Left hindlimb (tissue), 1 donor: ENCODE measurements around the gene ADCY10.
A peak's percentile ranks its signal among the peaks of the same experiment; 100 is the strongest.
"Not testable (repeated sequence)": the region's sequence is repeated elsewhere in the genome, so short reads cannot be mapped to it uniquely, and the experiment has no call there.

Experiments used
- DNase-seq: peaks from one replicate; pipeline ENCODE4 v3.0.0-alpha.2; 2018

ADCY10 gene, protein sequence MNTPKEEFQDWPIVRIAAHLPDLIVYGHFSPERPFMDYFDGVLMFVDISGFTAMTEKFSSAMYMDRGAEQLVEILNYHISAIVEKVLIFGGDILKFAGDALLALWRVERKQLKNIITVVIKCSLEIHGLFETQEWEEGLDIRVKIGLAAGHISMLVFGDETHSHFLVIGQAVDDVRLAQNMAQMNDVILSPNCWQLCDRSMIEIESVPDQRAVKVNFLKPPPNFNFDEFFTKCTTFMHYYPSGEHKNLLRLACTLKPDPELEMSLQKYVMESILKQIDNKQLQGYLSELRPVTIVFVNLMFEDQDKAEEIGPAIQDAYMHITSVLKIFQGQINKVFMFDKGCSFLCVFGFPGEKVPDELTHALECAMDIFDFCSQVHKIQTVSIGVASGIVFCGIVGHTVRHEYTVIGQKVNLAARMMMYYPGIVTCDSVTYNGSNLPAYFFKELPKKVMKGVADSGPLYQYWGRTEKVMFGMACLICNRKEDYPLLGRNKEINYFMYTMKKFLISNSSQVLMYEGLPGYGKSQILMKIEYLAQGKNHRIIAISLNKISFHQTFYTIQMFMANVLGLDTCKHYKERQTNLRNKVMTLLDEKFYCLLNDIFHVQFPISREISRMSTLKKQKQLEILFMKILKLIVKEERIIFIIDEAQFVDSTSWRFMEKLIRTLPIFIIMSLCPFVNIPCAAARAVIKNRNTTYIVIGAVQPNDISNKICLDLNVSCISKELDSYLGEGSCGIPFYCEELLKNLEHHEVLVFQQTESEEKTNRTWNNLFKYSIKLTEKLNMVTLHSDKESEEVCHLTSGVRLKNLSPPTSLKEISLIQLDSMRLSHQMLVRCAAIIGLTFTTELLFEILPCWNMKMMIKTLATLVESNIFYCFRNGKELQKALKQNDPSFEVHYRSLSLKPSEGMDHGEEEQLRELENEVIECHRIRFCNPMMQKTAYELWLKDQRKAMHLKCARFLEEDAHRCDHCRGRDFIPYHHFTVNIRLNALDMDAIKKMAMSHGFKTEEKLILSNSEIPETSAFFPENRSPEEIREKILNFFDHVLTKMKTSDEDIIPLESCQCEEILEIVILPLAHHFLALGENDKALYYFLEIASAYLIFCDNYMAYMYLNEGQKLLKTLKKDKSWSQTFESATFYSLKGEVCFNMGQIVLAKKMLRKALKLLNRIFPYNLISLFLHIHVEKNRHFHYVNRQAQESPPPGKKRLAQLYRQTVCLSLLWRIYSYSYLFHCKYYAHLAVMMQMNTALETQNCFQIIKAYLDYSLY (N-terminal part only)

DNA sequence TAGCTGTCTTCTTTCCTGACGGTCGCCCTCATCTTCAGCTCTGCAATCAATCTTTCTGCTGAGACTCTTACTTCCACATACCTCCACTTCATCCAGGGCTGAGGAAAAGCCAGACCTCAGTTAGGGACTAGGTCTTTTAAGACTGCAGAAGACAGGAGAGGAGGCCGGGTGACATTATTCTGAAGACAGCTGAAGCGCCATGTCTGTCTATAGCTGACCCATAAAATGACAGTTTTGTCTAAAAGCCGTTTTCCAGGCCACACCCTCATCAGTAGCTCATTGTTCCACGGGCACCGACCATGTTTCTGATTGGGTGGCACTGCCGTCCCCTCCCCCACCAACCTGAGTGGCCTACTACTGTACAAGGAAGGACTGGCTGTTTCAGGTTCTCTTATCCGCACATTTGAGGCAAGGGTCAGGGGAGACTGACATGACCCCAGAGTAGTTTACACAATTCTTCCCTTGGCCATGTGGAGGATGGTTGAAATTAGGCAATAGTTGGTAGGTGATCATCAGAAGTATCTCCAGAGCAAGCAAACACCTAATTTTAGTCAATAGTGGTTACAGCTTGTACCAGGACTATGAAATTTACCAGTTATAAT, at the start of gene ADCY10:
ADCY10 (minus strand) TSS at position 240 of the 602 bp plus-strand sequence. CDS start 8,994 bp downstream, outside the sequence.
- no peak for DNase-seq

DNA sequence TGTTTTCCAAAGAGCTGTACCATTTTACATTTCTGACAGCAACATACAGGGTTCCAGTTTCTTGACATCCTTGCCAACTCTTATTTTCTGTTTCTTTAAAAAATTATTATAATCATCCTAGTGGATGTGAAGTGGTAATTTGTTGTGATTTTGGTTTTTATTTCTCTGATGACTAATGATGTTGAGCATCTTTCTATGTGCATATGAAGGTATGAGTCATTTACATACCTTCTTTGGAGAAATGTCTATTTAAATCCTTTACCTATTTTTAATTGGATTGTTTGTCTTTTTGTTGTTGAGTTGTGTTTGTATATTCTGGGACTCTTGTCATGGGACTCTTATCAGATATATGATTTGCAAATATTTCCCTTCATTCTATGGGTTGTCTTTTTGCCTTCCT, 43.8 kb upstream of the ADCY10 start:
- no peak for DNase-seq

DNA sequence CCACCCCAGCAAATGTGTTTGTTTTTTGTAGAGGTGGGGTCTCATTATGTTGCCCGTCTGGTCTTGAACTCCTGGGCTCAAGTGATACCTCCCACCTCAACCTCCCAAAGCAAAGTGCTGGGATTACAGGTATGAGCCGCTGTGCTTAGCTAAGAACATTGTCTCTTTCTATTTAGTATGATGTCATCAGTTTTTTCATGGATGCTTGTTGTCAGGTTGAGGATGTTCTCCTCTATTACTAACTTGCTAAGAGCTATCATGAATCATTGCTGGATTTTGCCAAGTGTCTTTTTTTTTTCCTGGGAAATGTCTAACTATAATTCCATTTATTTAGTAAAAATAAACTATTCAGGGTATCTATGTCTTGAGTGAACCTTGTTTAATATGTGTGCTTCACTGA, 42.0 kb upstream of the ADCY10 start:
- no peak for DNase-seq

DNA sequence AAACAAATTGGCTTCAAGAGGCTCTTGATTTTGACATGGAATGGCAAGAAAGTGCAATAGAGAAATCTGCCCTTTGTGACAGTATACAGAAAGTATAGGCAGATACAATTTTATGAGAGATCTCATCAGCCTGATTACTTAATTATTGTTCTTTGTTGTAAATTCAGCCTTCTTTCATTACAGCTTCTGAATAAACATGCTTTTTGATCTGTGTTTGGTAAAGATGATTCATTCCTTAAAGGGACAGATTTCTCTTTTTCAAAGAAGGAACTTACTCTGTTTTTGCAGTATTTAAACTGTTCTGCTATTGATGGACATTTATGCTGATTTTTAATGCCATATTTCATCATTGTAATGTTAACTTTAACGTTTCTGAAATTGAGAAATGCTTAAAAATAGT, 36.6 kb upstream of the ADCY10 start:
- DNase-seq, result no peak

DNA sequence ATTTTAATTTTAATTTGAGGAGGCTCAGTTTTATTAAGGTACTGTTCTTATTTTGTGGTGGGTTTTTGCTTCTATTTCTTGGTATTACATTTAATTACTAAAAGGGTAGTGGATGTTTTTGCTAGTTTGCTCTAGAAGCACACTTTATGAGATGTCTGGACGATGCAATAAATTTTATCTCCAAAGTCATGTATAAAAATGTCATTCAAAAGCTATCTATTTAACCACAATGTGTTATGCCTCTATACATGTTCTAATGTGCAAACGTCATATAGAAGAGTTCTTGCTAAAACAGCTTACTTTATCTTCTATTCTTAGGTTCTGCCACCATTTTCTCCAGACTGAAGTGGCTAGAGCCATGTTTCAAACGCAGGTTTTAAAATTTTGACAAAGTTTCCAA, 35.9 kb upstream of the ADCY10 start:
- no peak for DNase-seq

DNA sequence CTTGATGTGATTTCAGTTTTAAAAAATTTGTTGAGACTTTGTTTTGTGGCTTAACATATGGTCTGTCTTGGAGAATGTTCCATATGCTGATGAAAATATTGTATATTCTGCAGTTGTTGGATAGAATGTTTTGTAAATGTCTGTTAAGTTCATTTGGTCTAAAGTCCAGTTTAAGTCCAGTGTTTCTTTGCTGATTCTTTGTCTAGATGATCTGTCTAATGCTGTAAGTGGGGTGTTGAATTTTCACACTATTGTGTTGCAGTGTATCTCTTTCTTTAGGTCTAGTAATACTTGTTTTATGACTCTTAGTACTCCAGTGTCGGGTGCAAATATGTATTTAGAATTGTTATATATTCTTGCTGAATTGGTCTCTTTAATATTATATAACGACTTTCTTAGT, 33.8 kb upstream of the ADCY10 start:
- no peak for DNase-seq

DNA sequence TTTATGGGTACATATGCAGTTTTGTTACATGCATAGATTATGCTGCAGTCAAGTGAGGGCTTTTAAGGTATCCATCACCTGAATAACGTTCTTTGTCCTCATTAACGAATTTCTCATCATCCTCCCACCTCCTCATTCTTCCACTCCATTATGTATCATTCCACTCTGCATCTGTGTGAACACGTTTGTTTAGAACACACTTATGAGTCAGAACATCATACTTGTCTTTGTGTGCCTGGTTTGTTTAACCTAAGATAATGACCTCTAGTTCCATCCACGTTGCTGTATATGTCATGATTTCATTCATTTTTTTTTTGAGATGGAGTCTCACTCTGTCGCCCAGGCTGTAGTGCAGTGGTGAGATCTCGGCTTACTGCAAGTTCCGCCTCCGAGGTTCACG, 29.6 kb upstream of the ADCY10 start:
- DNase-seq, result no peak

DNA sequence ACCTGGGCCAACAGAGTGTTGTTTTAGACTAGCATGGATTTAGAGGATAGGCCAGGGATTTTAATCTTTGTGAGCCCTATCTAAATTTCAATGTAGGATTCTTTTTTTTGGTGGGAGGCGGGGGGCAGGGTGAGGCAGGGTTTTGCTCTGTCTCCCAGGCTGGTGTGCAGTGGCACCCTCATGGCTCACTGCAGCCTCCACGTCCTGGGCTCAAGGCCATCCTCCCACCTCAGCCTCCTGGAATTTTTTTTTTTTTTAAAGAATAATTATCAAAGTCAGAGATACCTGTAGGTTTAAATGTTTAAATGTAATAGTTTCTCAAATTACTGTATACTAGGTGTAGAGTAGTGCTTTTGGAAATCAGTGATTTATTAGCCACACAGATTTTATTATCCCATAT, 26.3 kb upstream of the ADCY10 start:
- DNase-seq, result no peak

DNA sequence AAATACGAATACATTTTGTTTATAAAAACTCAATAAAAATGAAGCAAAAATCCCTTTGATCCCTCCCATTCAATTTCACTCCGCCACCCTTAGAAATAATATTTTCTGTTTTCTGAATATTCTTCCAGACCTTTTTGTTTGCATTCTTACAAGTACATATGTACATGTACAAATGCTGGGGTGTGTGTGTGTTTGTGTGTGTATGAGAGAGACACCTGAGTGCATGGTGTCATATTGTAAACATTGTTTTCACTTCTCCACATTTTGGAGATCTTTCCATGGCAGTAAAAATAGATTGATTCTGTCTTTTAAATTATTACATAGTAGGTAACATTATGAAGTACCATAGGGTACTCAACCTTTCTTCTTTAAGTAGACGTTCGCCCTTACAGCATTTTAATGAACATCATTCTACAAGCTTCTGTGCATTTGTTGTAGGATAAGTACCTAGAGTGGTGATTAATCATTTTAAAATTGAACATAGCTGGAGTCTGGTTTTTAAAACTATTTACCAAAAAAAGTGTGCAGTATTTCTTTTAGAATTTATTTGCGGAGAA, 24.2 kb upstream of the ADCY10 start:
- no peak for DNase-seq

DNA sequence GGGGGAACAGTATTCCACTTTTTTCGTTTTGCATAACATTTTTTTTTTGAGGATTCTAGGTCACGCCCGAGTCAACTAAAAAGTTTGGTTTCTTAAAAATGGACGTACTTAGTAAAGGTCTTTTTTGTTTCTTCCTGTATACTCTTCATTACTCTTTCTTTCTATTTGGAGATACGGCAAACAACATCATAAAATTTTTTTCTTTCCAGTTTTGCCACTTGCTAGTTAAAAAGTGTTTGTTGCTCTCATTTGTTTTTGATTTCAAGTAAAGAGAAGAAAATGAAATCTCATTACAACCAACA, 23.7 kb upstream of the ADCY10 start:
- no peak for DNase-seq

DNA sequence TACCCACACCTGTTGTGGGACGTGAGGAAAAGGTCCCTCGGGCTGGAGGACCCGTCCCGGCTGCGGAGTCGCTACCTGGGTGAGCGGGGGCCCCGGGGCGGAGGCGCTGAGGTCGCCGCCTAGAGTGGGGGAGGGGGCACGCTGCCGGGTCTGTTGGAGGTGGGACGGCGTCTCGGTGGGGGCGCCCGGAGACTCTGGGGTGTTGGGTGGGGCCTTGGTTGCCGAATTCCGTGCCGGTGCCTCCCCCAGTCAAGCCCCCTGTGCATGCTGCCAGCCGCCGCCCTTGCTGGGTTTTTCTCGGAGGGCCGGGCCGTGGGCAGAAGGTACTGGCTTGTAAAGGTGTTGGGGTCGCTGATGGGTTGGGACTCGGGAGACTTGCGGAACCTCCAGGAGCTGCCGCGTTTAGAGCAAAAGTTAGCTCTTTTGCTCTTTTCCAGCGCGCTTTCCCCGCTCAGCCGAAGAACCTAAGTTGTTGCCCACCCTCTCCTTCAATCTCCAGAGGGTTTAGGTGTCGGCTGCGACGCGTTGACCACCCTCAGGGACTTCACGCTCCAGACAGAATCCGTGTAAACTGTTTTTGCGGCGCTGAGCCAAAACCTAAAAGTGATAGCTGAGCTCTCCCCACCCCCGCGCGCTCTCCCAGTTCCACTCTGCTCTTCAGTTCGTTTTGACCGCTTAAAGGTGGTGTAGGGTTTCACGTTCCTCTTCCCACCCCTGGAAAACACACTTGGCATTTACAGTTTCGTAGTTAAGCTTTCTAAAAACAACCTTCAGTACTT, 23.2 kb upstream of the ADCY10 start, which contains the start of gene MPC2:
MPC2 (minus strand) TSS at position 143 of the 779 bp plus-strand sequence. CDS start 1,231 bp downstream, outside the sequence.
- peak; percentile 79 for DNase-seq

DNA sequence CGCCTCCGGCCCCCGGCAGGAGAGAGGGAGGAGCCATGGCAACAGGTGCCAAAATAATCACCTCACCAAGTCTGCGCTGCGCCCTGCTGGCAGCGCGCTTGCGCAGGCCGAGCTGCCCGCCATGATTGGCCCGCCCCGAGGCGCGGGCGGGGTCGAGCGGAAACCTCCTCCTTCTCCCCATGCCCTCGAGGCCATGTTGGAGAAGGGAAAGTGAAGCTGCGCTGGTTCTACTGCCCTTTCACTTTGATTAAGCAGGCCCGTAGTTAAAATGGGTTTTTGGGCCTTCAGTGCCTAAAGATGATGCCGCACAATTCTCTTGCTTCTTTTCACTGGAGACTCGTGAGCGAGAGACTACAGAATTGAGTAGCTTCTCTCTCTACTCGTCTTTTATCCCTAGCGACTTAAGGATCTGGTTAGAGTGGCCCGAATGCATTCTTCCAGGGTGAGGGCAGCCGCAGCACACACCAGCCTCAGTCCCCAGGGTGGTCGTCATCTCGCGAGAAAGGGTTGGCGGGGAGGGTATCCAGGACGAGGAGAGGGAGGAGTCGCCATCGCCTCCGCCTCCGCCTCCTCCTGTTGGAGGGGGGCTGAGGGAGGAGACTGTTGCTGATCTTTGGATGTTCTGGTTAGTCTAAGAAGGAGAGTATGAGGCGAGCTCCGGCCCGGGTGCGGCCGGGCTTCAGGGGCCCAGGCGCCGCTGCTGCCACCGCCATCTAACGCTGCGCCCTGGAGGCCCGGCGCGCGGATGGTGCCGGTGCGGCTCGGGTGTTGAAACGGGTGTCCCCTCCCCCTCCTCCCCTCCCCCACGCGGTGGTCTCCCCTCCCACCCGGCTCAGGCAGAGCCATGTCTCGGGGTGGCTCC, 22.4 kb upstream of the ADCY10 start, which contains the start of gene DCAF6:
DCAF6 (plus strand) TSS at position 616 of the 862 bp plus-strand sequence; CDS start at position 845, 229 bp downstream.
- DNase-seq, result peak; percentile 99

DNA sequence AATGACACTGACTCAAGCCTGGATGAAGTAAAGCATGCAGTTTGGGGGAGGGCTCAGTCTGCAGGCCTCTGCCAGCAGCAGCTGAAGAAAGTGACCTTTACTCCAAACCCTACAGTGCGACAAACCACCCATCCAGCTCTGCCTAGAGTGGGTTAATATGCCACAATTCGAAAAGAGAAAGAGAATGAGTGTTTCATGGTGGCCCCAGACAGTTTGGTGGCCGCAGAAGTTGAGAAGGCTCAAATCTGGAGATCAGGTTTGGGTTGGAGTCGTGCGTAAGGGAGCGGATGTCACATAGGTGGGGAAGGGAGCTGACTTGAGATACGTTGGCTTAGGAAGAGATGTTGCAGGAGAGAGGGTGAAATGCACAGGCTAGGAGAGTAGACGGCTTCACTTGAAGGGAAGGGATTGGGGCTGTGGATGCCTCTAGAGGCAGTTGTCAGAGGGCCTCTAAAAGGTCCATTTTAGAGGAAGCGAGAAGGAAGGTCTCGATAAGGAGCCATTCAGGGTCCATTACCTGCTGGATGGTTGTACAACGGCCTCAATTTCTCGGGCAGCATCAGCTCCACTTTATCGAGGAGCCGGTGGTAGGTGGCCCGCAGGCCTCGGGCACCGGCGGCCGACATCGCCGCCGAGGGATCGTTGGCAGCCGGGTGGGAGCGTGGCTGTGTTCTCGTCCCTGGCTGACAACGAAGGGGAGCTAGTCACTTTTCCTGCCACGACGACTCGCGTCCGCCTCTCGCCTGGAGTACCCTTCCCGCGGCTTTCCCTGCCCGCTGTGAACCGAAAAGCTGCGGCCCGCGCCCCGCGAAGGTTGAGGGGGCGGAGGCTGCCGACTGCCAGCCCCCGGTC, 21.5 kb upstream of the ADCY10 start:
- peak; percentile 45 for DNase-seq

DNA sequence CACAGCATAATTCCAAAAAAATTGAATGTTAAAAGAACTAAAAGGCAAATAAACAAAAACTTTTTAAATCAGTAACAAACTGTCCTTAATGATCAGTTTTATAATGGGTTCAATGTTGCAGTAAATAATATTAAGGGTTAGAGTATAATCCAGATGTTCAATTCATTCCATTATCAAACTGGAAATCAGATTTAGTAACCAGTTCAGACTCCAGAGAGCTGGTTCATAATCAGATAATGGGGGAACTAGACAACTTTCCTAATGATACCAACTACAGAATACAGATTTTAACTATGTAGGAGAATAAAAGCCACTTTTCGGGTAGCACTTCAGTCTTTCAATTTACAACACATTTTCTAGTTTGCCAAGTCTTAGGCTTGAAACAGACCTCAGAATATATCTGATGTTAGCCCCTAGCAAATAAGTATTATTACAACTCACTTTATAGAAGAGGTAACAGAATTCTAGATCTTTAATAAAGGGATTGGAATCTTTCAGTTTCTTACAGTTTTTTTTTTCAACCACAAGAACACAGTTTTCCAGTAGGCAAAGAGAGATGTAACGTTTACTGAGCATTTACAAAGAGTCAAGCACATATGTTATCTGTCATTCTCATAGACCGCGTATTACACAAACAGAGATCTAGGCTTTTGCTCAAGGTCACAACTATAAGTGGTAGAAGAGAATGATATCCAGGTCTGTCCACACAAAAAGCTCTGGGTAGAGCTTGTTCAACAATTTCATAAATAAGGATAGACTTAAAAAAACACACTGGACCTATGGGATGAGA, 20.7 kb upstream of the ADCY10 start:
- no peak for DNase-seq

DNA sequence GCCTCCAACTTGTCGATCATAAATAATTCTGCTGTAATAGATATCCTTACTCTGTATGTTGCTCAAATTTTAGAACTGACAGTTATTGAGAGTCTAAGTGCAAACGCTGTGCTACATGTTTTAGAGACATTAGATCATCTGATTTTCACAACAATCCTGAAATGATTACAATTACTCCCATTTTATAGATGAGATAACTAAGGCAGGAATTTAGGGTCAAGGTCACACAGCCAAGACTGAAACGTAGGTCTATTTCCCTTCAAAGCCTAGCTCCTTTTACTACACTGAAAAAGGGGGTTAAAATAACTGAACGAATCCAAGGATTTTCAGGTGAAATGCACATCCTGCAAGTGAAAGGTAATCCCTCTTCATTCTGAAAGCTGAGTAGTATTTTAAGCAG, 19.9 kb upstream of the ADCY10 start:
- DNase-seq, result no peak

DNA sequence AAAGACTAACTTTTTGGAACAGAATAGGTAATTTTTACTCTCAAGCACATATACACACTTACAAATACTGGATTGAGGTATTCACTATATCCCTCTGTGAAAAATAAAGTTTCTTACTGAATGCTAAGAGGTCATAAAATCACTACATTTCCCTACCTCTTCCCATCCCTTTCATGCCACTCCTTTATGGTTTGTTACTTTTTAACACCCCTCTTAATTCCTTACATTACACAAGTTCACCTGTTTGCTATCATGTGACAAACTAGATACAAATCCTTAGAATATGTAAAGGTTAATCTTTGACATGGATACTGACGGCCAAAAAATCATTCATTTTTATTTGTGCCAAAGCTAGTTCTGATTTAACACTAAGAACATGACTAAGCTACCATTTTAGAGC, 15.8 kb upstream of the ADCY10 start:
- DNase-seq, result no peak

DNA sequence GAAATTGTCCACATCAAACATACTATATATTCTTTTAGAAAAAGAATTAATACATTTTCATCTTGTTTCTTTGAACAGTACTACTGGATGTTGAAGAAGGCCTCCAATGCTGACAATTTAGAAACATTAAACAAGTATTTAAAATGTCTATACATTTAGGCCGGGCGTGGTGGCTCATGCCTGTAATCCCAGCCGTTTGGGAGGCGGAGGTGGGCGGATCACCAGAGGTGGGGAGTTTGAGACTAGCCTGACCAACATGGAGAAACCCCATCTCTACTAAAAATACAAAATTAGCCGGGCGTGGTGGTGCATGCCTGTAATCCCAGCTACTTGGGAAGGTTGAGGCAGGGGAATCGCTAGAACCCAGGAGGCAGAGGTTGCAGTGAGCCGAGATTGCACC, 15.0 kb upstream of the ADCY10 start:
- DNase-seq, result not testable (repeated sequence)

DNA sequence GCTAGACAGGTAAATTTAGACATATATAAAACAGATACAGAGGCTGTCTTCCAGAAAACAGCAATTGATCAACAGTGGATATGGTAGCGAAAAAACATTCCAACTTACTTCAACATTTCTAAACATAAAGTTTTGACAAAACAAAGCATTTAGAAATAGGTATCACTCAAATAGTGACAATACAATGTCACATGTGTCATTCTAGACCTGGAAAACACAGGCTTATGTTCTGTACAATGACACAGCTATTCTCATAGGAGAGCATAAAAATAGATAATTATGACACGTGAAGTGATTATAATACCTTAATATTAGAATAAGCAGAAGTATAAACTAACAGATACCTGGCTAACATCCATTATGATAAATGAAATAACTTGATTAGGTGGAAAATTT, 14.5 kb upstream of the ADCY10 start:
- DNase-seq, result no peak
